GM15510 (cell line): ENCODE measurements around the gene PKP1.

Experiments
- POLR2A ChIP-seq: IDR thresholded peaks from 3 replicates; pipeline ENCODE4 v1.6.1; 2011; ENCODE audit warnings: borderline replicate concordance; ENCODE audit not compliant: insufficient read length; ENCODE audit errors: extremely low read depth

Gene PKP1

DNA sequence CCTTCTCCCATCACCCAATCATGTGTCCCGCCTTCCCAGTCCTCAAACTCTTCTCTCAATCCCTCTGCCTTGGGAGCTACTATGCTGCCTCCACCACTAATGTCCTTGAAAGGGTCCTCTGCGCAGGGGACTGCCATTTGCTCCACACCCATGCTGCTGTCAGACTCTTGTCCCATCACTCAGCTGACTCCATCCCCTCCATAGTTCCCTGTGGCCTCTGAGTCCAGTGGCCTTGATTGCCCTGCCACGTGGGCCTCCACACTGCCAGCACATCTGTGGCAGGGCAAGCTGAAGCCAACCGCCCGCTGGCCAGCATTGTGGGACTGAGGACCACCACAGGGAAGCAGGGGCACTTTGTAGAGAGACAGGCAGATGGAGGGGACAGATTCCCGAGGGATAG, 95.5 kb downstream of the PKP1 start:
- no peak for TF ChIP-seq POLR2A

- TF ChIP-seq POLR2A: no peak
Observed at GRCh38 chr1:201379733-201380242, 96.5 kb downstream of the PKP1 start.

GRCh38 chr1:201381130-201381529, 97.8 kb downstream of the PKP1 start:
- no peak for TF ChIP-seq POLR2A
